B cell (primary cell): ENCODE measurements around the gene WDR48.

Experiments used
- CTCF ChIP-seq: fragments of 200-600 bp; IDR thresholded peaks from one replicate; pipeline ENCODE4 v1.8.0; 2022; ENCODE audit warnings: antibody characterized with exemption, mild to moderate bottlenecking
- EZH2 ChIP-seq: IDR thresholded peaks from 2 replicates; pipeline ENCODE4 v1.6.1; 2012; ENCODE audit warnings: borderline replicate concordance, low read depth, mild to moderate bottlenecking, moderate library complexity, low read length; ENCODE audit not compliant: insufficient read depth, poor library complexity, severe bottlenecking

- TF ChIP-seq CTCF: no peak
- no peak for TF ChIP-seq EZH2
These were observed 45.0 kb downstream of the WDR48 start for GRCh38 chr3:39096775-39097174.
